Measurements from ENCODE around the gene STK40.

GRCh38 chr1:36367798-36368197, 17.9 kb downstream of the STK40 start:
- TF ChIP-seq CTCF (IDR thresholded peaks at IDR 0.05; ENCODE audit: low read depth, low read length, poor library complexity, severe bottlenecking) (no peak), EZH2phosphoT487 (IDR thresholded peaks at IDR 0.05; ENCODE audit: borderline replicate concordance, low read length) (no peak)

Data from DOHH2 (cell line).